Common myeloid progenitor, CD34-positive (primary cell): ENCODE results near the gene CAMTA1.

Source experiments
- CTCF ChIA-PET: fragments of 350-600 bp; sonication (Branson Sonifier 250); formaldehyde crosslinking; loops from one replicate; lab custom pipeline; 2021; ENCODE audit warnings: antibody characterized with exemption; lab: Charles Lee
- POLR2A ChIA-PET: fragments of 350-600 bp; sonication (Branson Sonifier 250); formaldehyde crosslinking; loops from one replicate; lab custom pipeline; 2021; ENCODE audit warnings: antibody characterized with exemption; lab: Charles Lee
- DNase-seq, 3 donors: peaks; one replicate each; pipeline versions ENCODE4 v3.0.0 to v3.0.0-alpha.2; 2013
- H3K27ac ChIP-seq, 2 experiments: 1 replicate in 1 of 2; 2 replicates in 1 of 2; pipeline ENCODE4 v1.7.0; 2013; ENCODE audit warnings: inconsistent platforms in 2 of 2, low read length in 2 of 2, mild to moderate bottlenecking in 2 of 2, low read depth in 1 of 2, moderate library complexity in 1 of 2; ENCODE audit not compliant: severe bottlenecking in 2 of 2, insufficient read depth in 1 of 2, poor library complexity in 1 of 2
- H3K27me3 ChIP-seq, 5 experiments: replicated peaks in 2 of 5; 1 replicate in 3 of 5; 2 replicates in 2 of 5; pipeline versions ENCODE4 v1.6.1 to v1.7.0; 2013; ENCODE audit warnings: low read length in 4 of 5, mild to moderate bottlenecking in 2 of 5, moderate library complexity in 2 of 5, inconsistent platforms in 1 of 5; ENCODE audit not compliant: insufficient read depth in 5 of 5, control insufficient read depth in 4 of 5
- H3K36me3 ChIP-seq, 4 experiments: 1 replicate in 2 of 4; 2 replicates in 2 of 4; pipeline versions ENCODE4 v1.6.1 to v1.7.0; 2013; ENCODE audit warnings: low read length in 3 of 4, control low read depth in 1 of 4, mild to moderate bottlenecking in 1 of 4; ENCODE audit not compliant: control insufficient read depth in 4 of 4, insufficient read depth in 4 of 4
- H3K4me1 ChIP-seq, 4 experiments: 1 replicate in 3 of 4; 2 replicates in 1 of 4; pipeline versions ENCODE4 v1.6.1 to v1.7.1; 2013; ENCODE audit warnings: low read length in 3 of 4, mild to moderate bottlenecking in 3 of 4, control low read depth in 1 of 4, inconsistent platforms in 1 of 4, moderate library complexity in 1 of 4; ENCODE audit not compliant: control insufficient read depth in 4 of 4, insufficient read depth in 4 of 4; ENCODE audit errors: control extremely low read depth in 1 of 4
- H3K4me3 ChIP-seq, 7 experiments: 1 replicate in 4 of 7; 2 replicates in 3 of 7; pipeline versions ENCODE4 v1.5.1 to v1.7.0; 2013; ENCODE audit warnings: mild to moderate bottlenecking in 7 of 7, low read length in 6 of 7, moderate library complexity in 6 of 7, inconsistent platforms in 2 of 7, low read depth in 2 of 7, control low read depth in 1 of 7; ENCODE audit not compliant: insufficient read depth in 4 of 7, control insufficient read depth in 1 of 7; ENCODE audit errors: extremely low read depth in 1 of 7
- H3K9me3 ChIP-seq, 5 experiments: 1 replicate in 4 of 5; 2 replicates in 1 of 5; pipeline versions ENCODE4 v1.6.1 to v1.7.1; 2013; ENCODE audit warnings: low read length in 4 of 5, mild to moderate bottlenecking in 2 of 5, inconsistent platforms in 1 of 5, low read depth in 1 of 5, moderate library complexity in 1 of 5; ENCODE audit not compliant: control insufficient read depth in 4 of 5, insufficient read depth in 2 of 5; ENCODE audit errors: control extremely low read depth in 1 of 5
- WGBS: methylation state at CpG from one replicate; pipeline ENCODE4 v1.1.5; 2013; ENCODE audit not compliant: insufficient coverage; 5-methylcytosine and 5-hydroxymethylcytosine counted together

The CAMTA1 gene

GRCh38 chr1:7526867-7527732 lies 741.8 kb downstream of the CAMTA1 start:
- no peak overlapping the region for H3K27ac ChIP-seq
- no peaks in the 10 kb centered on the region for H3K9me3 ChIP-seq
- no peaks in the 10 kb centered on the region for H3K4me1 ChIP-seq
- ChIA-PET POLR2A (no interaction called here), CTCF (interaction anchor here (2.3 kb wide), 1 partner anchor 11 kb away, joined by 7 read pairs; no protein-coding TSS in a partner anchor)
- H3K4me3 ChIP-seq, result no peak overlapping the region
- no peaks in the 10 kb centered on the region for H3K36me3 ChIP-seq
- no peak for DNase-seq
- 92% methylated on average over 12 of the region's 12 CpGs for WGBS
- no peaks in the 10 kb centered on the region for H3K27me3 ChIP-seq

- POLR2A ChIA-PET, result no interaction called here
- Histone ChIP-seq H3K36me3 (no peaks in the 10 kb centered on the region), H3K4me1 (no peaks in the 10 kb centered on the region), H3K9me3 (no peaks in the 10 kb centered on the region), H3K27ac (no peak overlapping the region), H3K27me3 (no peaks in the 10 kb centered on the region), H3K4me3 (no peak overlapping the region)
- no peak for DNase-seq
- CTCF ChIA-PET, result interaction anchor here (2.3 kb wide), 1 partner anchor 10 kb away, joined by 7 read pairs; no protein-coding TSS in a partner anchor
- 99% methylated on average over 6 of the region's 7 CpGs for WGBS
These were observed 742.4 kb downstream of the CAMTA1 start for GRCh38 chr1:7527733-7528045.

- no peak overlapping the region for H3K4me3 ChIP-seq
- H3K4me1 ChIP-seq, result no peaks in the 10 kb centered on the region
- POLR2A ChIA-PET, result no interaction called here
- H3K36me3 ChIP-seq, result no peaks in the 10 kb centered on the region
- DNase-seq, result no peak
- no peak overlapping the region for H3K27ac ChIP-seq
- no peaks in the 10 kb centered on the region for H3K27me3 ChIP-seq
- no peaks in the 10 kb centered on the region for H3K9me3 ChIP-seq
- WGBS, result 87% methylated on average over 5 of the region's 6 CpGs
- CTCF ChIA-PET, result interaction anchor here (2.3 kb wide), 1 partner anchor 9 kb away, joined by 7 read pairs; no protein-coding TSS in a partner anchor
These were observed 743.3 kb downstream of the CAMTA1 start for GRCh38 chr1:7528386-7529198.

- 80% methylated on average over 2 of the region's 7 CpGs for WGBS
- Histone ChIP-seq H3K36me3 (no peaks in the 10 kb centered on the region), H3K27ac (no peak overlapping the region), H3K4me1 (peaks cover 0 to 13% (median 6%) of the 10 kb centered on the region in 4 experiments), H3K9me3 (no peaks in the 10 kb centered on the region), H3K27me3 (no peaks in the 10 kb centered on the region), H3K4me3 (no peak overlapping the region)
- CTCF ChIA-PET, result no interaction called here
- POLR2A ChIA-PET, result interaction anchor here (0.6 kb wide), 1 partner anchor 396 kb away, joined by 4 read pairs; no protein-coding TSS in a partner anchor
- DNase-seq, result no peak
These were observed 744.7 kb downstream of the CAMTA1 start for GRCh38 chr1:7529917-7530316.

- Histone ChIP-seq H3K4me3 (no peak overlapping the region), H3K9me3 (no peaks in the 10 kb centered on the region), H3K27ac (no peak overlapping the region), H3K4me1 (peaks cover 0 to 29% (median 16%) of the 10 kb centered on the region in 4 experiments), H3K36me3 (no peaks in the 10 kb centered on the region), H3K27me3 (no peaks in the 10 kb centered on the region)
- CTCF ChIA-PET, result no interaction called here
- 95% methylated on average over 16 of the region's 18 CpGs for WGBS
- POLR2A ChIA-PET, result interaction anchor here (0.6 kb wide), 1 partner anchor 477 kb away, joined by 3 read pairs; no protein-coding TSS in a partner anchor
- DNase-seq, result no peak
These were observed 746.5 kb downstream of the CAMTA1 start for GRCh38 chr1:7531562-7532340.

- H3K9me3 ChIP-seq, result no peaks in the 10 kb centered on the region
- CTCF ChIA-PET, result no interaction called here
- no peak for DNase-seq
- 93% methylated on average over 8 of the region's 10 CpGs for WGBS
- H3K4me1 ChIP-seq, result peaks cover 0 to 29% (median 16%) of the 10 kb centered on the region in 4 experiments
- H3K27me3 ChIP-seq, result no peaks in the 10 kb centered on the region
- no peak overlapping the region for H3K4me3 ChIP-seq
- POLR2A ChIA-PET, result no interaction called here
- H3K27ac ChIP-seq, result no peak overlapping the region
- no peaks in the 10 kb centered on the region for H3K36me3 ChIP-seq
These were observed 747.8 kb downstream of the CAMTA1 start for GRCh38 chr1:7533006-7533405.
